ENCODE data around the gene FUT7. TPM values are rescaled to one million over a fixed set of nuclear protein-coding genes. Genes with fewer than 3 reads are reported as not detected.

The FUT7 gene
- total and polyA plus RNA-seq, 9 of the 15 experiments (the other 6 are each of a cell fraction or from before 2014, with no cell fraction given) = not detected

DNA sequence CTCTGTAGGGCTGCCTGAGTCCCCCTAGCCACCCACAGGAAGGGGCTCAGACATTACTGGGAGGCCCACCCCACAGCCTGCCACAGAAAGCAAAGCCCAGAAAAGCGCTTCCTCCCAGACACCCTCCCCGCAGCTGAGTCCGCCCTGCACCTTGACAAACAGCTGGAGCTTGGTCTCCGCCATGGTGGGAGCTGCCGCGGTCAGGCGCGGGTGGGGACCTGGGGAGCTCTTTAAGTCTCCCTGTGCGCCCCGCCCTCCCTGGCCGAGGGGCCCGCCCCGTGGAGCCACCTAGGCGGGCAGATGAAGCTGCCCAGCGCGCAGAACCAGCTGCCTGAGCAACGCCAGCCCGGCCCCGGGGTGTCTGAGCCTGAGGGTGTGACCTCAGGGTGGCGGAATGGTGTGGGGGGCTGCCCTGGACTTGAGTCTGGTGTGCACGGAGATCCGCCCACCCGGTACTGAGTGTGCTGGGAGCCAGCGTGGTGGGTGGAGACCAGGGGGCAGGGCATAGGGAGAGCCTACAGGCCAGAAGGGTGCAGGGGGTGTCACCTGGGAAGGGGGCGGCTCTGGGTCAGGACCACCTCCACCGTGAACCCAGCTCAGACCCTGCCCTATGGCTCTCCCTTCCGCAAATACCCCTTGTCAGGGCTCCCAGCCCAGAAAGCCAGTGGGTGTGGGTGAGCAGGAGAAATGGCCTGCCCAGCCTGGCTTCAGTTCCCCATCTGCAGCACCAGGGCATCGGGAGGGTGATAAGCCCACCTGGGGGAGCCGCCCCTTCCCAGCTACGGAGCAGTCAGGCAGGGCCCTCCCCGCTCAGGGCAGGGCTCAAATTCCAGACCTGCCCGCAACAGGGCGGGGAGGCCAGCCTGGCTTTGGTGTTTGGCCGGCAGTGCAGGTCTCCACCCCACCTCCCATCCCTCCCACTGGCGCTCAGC is 35.3 kb downstream of the FUT7 start, which contains the start of gene CLIC3 (continued):
- TF ChIP-seq, protein P1, sequence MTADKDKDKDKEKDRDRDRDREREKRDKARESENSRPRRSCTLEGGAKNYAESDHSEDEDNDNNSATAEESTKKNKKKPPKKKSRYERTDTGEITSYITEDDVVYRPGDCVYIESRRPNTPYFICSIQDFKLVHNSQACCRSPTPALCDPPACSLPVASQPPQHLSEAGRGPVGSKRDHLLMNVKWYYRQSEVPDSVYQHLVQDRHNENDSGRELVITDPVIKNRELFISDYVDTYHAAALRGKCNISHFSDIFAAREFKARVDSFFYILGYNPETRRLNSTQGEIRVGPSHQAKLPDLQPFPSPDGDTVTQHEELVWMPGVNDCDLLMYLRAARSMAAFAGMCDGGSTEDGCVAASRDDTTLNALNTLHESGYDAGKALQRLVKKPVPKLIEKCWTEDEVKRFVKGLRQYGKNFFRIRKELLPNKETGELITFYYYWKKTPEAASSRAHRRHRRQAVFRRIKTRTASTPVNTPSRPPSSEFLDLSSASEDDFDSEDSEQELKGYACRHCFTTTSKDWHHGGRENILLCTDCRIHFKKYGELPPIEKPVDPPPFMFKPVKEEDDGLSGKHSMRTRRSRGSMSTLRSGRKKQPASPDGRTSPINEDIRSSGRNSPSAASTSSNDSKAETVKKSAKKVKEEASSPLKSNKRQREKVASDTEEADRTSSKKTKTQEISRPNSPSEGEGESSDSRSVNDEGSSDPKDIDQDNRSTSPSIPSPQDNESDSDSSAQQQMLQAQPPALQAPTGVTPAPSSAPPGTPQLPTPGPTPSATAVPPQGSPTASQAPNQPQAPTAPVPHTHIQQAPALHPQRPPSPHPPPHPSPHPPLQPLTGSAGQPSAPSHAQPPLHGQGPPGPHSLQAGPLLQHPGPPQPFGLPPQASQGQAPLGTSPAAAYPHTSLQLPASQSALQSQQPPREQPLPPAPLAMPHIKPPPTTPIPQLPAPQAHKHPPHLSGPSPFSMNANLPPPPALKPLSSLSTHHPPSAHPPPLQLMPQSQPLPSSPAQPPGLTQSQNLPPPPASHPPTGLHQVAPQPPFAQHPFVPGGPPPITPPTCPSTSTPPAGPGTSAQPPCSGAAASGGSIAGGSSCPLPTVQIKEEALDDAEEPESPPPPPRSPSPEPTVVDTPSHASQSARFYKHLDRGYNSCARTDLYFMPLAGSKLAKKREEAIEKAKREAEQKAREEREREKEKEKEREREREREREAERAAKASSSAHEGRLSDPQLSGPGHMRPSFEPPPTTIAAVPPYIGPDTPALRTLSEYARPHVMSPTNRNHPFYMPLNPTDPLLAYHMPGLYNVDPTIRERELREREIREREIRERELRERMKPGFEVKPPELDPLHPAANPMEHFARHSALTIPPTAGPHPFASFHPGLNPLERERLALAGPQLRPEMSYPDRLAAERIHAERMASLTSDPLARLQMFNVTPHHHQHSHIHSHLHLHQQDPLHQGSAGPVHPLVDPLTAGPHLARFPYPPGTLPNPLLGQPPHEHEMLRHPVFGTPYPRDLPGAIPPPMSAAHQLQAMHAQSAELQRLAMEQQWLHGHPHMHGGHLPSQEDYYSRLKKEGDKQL (CRISPR knock-in tag; IDR thresholded peaks at IDR 0.05; ENCODE audit: borderline replicate concordance) = peak; percentile 54; the same call in 1 of the 2 replicates
- no peak for TF ChIP-seq PURB (CRISPR knock-in tag; IDR thresholded peaks at IDR 0.05; ENCODE audit: low read depth)
- peak; percentile 11 for TF ChIP-seq CCNT2 (IDR thresholded peaks at IDR 0.05; ENCODE audit: borderline replicate concordance, extremely low read depth, insufficient read length, low read depth, low read length)
- TF ChIP-seq XRCC4 (IDR thresholded peaks at IDR 0.05; ENCODE audit: extremely low read depth, insufficient read depth, insufficient read length) = no peak
- TF ChIP-seq ZEB2 (IDR thresholded peaks at IDR 0.05) = 0 out of 2 replicates have a peak, but pooled peaks have one; percentile 23
- TF ChIP-seq CXXC5 (CRISPR knock-in tag; IDR thresholded peaks at IDR 0.05) = no peak
- TF ChIP-seq NR2C1 (IDR thresholded peaks at IDR 0.05) = no peak
- no peak for TF ChIP-seq NR2C1 (tag; IDR thresholded peaks at IDR 0.05)
- TF ChIP-seq YBX1 (IDR thresholded peaks at IDR 0.05) = no peak
- no peak for TF ChIP-seq CBFB (CRISPR knock-in tag; IDR thresholded peaks at IDR 0.05)
- TF ChIP-seq, protein P2, sequence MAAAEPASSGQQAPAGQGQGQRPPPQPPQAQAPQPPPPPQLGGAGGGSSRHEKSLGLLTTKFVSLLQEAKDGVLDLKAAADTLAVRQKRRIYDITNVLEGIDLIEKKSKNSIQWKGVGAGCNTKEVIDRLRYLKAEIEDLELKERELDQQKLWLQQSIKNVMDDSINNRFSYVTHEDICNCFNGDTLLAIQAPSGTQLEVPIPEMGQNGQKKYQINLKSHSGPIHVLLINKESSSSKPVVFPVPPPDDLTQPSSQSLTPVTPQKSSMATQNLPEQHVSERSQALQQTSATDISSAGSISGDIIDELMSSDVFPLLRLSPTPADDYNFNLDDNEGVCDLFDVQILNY (CRISPR knock-in tag; IDR thresholded peaks at IDR 0.05) = no peak
- TF ChIP-seq, protein P3, sequence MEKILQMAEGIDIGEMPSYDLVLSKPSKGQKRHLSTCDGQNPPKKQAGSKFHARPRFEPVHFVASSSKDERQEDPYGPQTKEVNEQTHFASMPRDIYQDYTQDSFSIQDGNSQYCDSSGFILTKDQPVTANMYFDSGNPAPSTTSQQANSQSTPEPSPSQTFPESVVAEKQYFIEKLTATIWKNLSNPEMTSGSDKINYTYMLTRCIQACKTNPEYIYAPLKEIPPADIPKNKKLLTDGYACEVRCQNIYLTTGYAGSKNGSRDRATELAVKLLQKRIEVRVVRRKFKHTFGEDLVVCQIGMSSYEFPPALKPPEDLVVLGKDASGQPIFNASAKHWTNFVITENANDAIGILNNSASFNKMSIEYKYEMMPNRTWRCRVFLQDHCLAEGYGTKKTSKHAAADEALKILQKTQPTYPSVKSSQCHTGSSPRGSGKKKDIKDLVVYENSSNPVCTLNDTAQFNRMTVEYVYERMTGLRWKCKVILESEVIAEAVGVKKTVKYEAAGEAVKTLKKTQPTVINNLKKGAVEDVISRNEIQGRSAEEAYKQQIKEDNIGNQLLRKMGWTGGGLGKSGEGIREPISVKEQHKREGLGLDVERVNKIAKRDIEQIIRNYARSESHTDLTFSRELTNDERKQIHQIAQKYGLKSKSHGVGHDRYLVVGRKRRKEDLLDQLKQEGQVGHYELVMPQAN (IDR thresholded peaks at IDR 0.05; ENCODE audit: borderline replicate concordance) = 0 out of 2 replicates have a peak, but pooled peaks have one; percentile 34
- peak; percentile 42; the same call in 1 of the 2 replicates for TF ChIP-seq GABPB1 (CRISPR knock-in tag; IDR thresholded peaks at IDR 0.05)
- no peak for TF ChIP-seq RCOR1 (IDR thresholded peaks at IDR 0.05; ENCODE audit: borderline replicate concordance in 1 of 2, low read depth in 2 of 2, low read length in 2 of 2)
- TF ChIP-seq, protein P4, sequence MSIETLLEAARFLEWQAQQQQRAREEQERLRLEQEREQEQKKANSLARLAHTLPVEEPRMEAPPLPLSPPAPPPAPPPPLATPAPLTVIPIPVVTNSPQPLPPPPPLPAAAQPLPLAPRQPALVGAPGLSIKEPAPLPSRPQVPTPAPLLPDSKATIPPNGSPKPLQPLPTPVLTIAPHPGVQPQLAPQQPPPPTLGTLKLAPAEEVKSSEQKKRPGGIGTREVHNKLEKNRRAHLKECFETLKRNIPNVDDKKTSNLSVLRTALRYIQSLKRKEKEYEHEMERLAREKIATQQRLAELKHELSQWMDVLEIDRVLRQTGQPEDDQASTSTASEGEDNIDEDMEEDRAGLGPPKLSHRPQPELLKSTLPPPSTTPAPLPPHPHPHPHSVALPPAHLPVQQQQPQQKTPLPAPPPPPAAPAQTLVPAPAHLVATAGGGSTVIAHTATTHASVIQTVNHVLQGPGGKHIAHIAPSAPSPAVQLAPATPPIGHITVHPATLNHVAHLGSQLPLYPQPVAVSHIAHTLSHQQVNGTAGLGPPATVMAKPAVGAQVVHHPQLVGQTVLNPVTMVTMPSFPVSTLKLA (conservative IDR thresholded peaks at IDR 0.05) = peak in 1 of 2 experiments; percentile 46; a peak in 1 of 4 replicates
- TF ChIP-seq PTTG1 (tag; IDR thresholded peaks at IDR 0.05; ENCODE audit: low read depth) = no peak
- TF ChIP-seq IRF2 (CRISPR knock-in tag; IDR thresholded peaks at IDR 0.05) = no peak
